Upper lobe of left lung (tissue), 6 donors: Measurements from ENCODE around the gene PLCXD1. TPM values are rescaled to one million over a fixed set of nuclear protein-coding genes. Genes with fewer than 3 reads are reported as not detected.
A peak's percentile ranks its signal among the peaks of the same experiment; 100 is the strongest.

Source experiments
- ATAC-seq, 2 donors: fragments of 200-7000 bp; cut with Tn5 transposase; one replicate each; pipeline ENCODE4 v1.9.1; 2022; ENCODE audit warnings: mild to moderate bottlenecking in 2 of 2, moderate library complexity in 2 of 2; ENCODE audit not compliant: low FRiP score in 2 of 2
- DNase-seq, 2 donors: peaks; one replicate each; pipeline ENCODE4 v3.0.0-alpha.2; 2019 to 2020
- H3K27ac ChIP-seq, 4 donors: fragments of 200-600 bp; sonication (generic); one replicate each; pipeline ENCODE4 v1.5.1; 2016 to 2019
- H3K27me3 ChIP-seq, 4 donors: fragments of 200-600 bp; sonication (generic); one replicate each; pipeline ENCODE4 v1.5.1; 2017 to 2019
- H3K36me3 ChIP-seq, 4 donors: fragments of 200-600 bp; sonication (generic); one replicate each; pipeline ENCODE4 v1.5.1; 2016 to 2019
- H3K4me1 ChIP-seq, 4 donors: fragments of 200-600 bp; sonication (generic); one replicate each; pipeline ENCODE4 v1.5.1; 2018 to 2019
- H3K4me3 ChIP-seq, 4 donors: fragments of 200-600 bp; sonication (generic); one replicate each; pipeline ENCODE4 v1.5.1; 2017 to 2019; ENCODE audit warnings: mild to moderate bottlenecking in 2 of 4, moderate library complexity in 1 of 4
- H3K9me3 ChIP-seq, 4 donors: fragments of 200-600 bp; sonication (generic); one replicate each; pipeline ENCODE4 v1.5.1; 2018 to 2019
- CTCF ChIP-seq, 6 experiments: fragments of 450-650 bp in 4 of 6; fragments of 200-600 bp in 2 of 6; sonication (generic) in 2 of 6; IDR thresholded peaks; one replicate each; pipeline ENCODE4 v1.5.1; 2016 to 2019; ENCODE audit warnings: antibody characterized with exemption in 6 of 6
- EP300 ChIP-seq, 4 donors: sonication (generic); formaldehyde crosslinking; IDR thresholded peaks; one replicate each; pipeline ENCODE4 v1.5.1; 2017; ENCODE audit warnings: antibody characterized with exemption in 4 of 4, control low read depth in 2 of 4
- POLR2A ChIP-seq, 4 donors: fragments of 450-650 bp; IDR thresholded peaks; one replicate each; pipeline ENCODE4 v1.5.1; 2016 to 2017; ENCODE audit warnings: antibody characterized with exemption in 4 of 4, mild to moderate bottlenecking in 2 of 4
- POLR2AphosphoS5 ChIP-seq, 2 donors: sonication (generic); formaldehyde crosslinking; IDR thresholded peaks; one replicate each; pipeline ENCODE4 v1.5.1; 2017; ENCODE audit warnings: antibody characterized with exemption in 2 of 2
- WGBS, 2 donors: methylation state at CpG; one replicate each; pipeline ENCODE4 v1.1.5; 2017 to 2018; 5-methylcytosine and 5-hydroxymethylcytosine counted together
- total RNA-seq, 6 donors: library from RNA; depleted of rRNA in 4 of 6; stranded (reverse); fragments of >200 nt in 4 of 6; gene quantifications; one replicate each; pipeline versions ENCODE4 v1.1.0 to v1.2.1, GENCODE V29; 2016 to 2021
- donor health status: DM: no; HTN: no; CAD: no; lungs with moderate emphysema.
- donor health status: DM: no; HTN: yes; CAD: no; lungs with severe emphysema.

Gene PLCXD1
- total RNA-seq, 6 donors from 2014 or later = 7.8 to 75.4 (median 19.2) TPM

GRCh38 chrX:265502-265901 is 15.7 kb upstream of the PLCXD1 start:
- 80 to 90% methylated on average over 8 of the region's 8 CpGs for WGBS, 2 donors
- DNase-seq (no peak), ATAC-seq (no peak)
- no peak for TF ChIP-seq EP300 (IDR thresholded peaks at IDR 0.05)
- no peak for TF ChIP-seq POLR2AphosphoS5 (IDR thresholded peaks at IDR 0.05)
- no peak for TF ChIP-seq POLR2A (IDR thresholded peaks at IDR 0.05)
- TF ChIP-seq CTCF (IDR thresholded peaks at IDR 0.05) = no peak
- Histone ChIP-seq H3K9me3 (no peaks in the 10 kb centered on the region), H3K4me3 (no peak overlapping the region), H3K27ac (peak overlapping the region in 1 of 4 donors; percentile 31), H3K36me3 (no peaks in the 10 kb centered on the region), H3K27me3 (no peaks in the 10 kb centered on the region), H3K4me1 (peaks cover 0 to 22% (median 4%) of the 10 kb centered on the region in 4 donors)

GRCh38 chrX:267771-268261 is 13.4 kb upstream of the PLCXD1 start:
- H3K27ac ChIP-seq = no peak overlapping the region
- DNase-seq = peak; percentile 17 to 79
- H3K4me1 ChIP-seq = peaks cover 0 to 10% (median 0%) of the 10 kb centered on the region in 4 donors
- TF ChIP-seq CTCF (IDR thresholded peaks at IDR 0.05) (no peak), POLR2AphosphoS5 (IDR thresholded peaks at IDR 0.05) (no peak), EP300 (IDR thresholded peaks at IDR 0.05) (no peak), POLR2A (IDR thresholded peaks at IDR 0.05) (no peak)
- H3K27me3 ChIP-seq = no peaks in the 10 kb centered on the region
- no peak overlapping the region for H3K4me3 ChIP-seq
- no peaks in the 10 kb centered on the region for H3K9me3 ChIP-seq
- ATAC-seq = no peak
- 91 to 96% methylated on average over 19 to 32 of the region's 33 CpGs for WGBS, 2 donors
- no peaks in the 10 kb centered on the region for H3K36me3 ChIP-seq

GRCh38 chrX:270848-271367 is 10.3 kb upstream of the PLCXD1 start:
- Histone ChIP-seq H3K36me3 (no peaks in the 10 kb centered on the region), H3K4me1 (peaks cover 7 to 11% (median 9%) of the 10 kb centered on the region in 4 donors), H3K27ac (peak overlapping the region in 1 of 4 donors; percentile 69), H3K9me3 (no peaks in the 10 kb centered on the region), H3K4me3 (peak overlapping the region in 1 of 4 donors; percentile 33), H3K27me3 (no peaks in the 10 kb centered on the region)
- TF ChIP-seq EP300 (IDR thresholded peaks at IDR 0.05) (no peak), POLR2A (IDR thresholded peaks at IDR 0.05) (no peak), POLR2AphosphoS5 (IDR thresholded peaks at IDR 0.05) (no peak), CTCF (IDR thresholded peaks at IDR 0.05) (no peak)
- DNase-seq (peak; percentile 63 to 79), ATAC-seq (peak; percentile 32 to 75)
- WGBS, 2 donors = 65 to 89% methylated on average over 15 to 18 of the region's 21 CpGs

GRCh38 chrX:274904-275475 is 6.2 kb upstream of the PLCXD1 start:
- H3K27ac ChIP-seq = peak overlapping the region in 3 of 4 donors; percentile 70 to 86 (median 77)
- no peaks in the 10 kb centered on the region for H3K36me3 ChIP-seq
- ATAC-seq = peak; percentile 68 to 75
- no peaks in the 10 kb centered on the region for H3K9me3 ChIP-seq
- TF ChIP-seq POLR2AphosphoS5 (IDR thresholded peaks at IDR 0.05) (peak in 1 of 2 donors; percentile 21), EP300 (IDR thresholded peaks at IDR 0.05) (no peak)
- H3K4me3 ChIP-seq = peak overlapping the region in 3 of 4 donors; percentile 62 to 78 (median 76)
- DNase-seq = peak in 1 of 2 donors; percentile 55
- WGBS, 2 donors = 34 to 40% methylated on average over 8 to 12 of the region's 16 CpGs
- H3K27me3 ChIP-seq = no peaks in the 10 kb centered on the region
- H3K4me1 ChIP-seq = peaks cover 15 to 23% (median 17%) of the 10 kb centered on the region in 4 donors

GRCh38 chrX:275476-275966 is 5.7 kb upstream of the PLCXD1 start:
- ATAC-seq (peak; percentile 43 to 60), DNase-seq (peak in 1 of 2 donors; percentile 88)
- WGBS, 2 donors = 55% methylated on average over 25 of the region's 32 CpGs; no CpG with 5 or more reads in 1 of the 2 donors
- Histone ChIP-seq H3K9me3 (no peaks in the 10 kb centered on the region), H3K27me3 (no peaks in the 10 kb centered on the region), H3K4me1 (peaks cover 15 to 23% (median 18%) of the 10 kb centered on the region in 4 donors), H3K4me3 (peak overlapping the region; percentile 58 to 78 (median 69)), H3K36me3 (no peaks in the 10 kb centered on the region), H3K27ac (peak overlapping the region in 3 of 4 donors; percentile 70 to 86 (median 77))
- no peak for TF ChIP-seq POLR2A (IDR thresholded peaks at IDR 0.05)
- no peak for TF ChIP-seq POLR2AphosphoS5 (IDR thresholded peaks at IDR 0.05)
- no peak for TF ChIP-seq EP300 (IDR thresholded peaks at IDR 0.05)
- TF ChIP-seq CTCF (IDR thresholded peaks at IDR 0.05) = no peak
